H9 (cell line): Measurements from ENCODE around the gene TMEM132D. TPM values are rescaled to one million over a fixed set of nuclear protein-coding genes. Genes with fewer than 3 reads are reported as not detected.

Experiments used
- DNase-seq: peaks from one replicate; pipeline ENCODE4 v3.0.0-alpha.2; 2017
- H2AFZ ChIP-seq: one replicate; pipeline ENCODE4 v1.6.1; 2013; ENCODE audit warnings: mild to moderate bottlenecking, low read length, control low read depth, moderate library complexity
- H2AK5ac ChIP-seq: 2 replicates; pipeline ENCODE4 v1.6.1; 2013; ENCODE audit warnings: low read length, control low read depth, mixed read lengths; ENCODE audit not compliant: insufficient read length
- H2BK120ac ChIP-seq: one replicate; pipeline ENCODE4 v1.6.1; 2013; ENCODE audit warnings: low read depth, mild to moderate bottlenecking, low read length, control low read depth, inconsistent platforms; ENCODE audit not compliant: poor library complexity, severe bottlenecking
- H2BK12ac ChIP-seq: 2 replicates; pipeline ENCODE4 v1.6.1; 2013; ENCODE audit warnings: low read length, control low read depth, mixed read lengths, low read depth; ENCODE audit not compliant: insufficient read length
- H2BK15ac ChIP-seq: 2 replicates; pipeline ENCODE4 v1.6.1; 2013; ENCODE audit warnings: low read depth, low read length, control low read depth
- H2BK20ac ChIP-seq: one replicate; pipeline ENCODE4 v1.6.1; 2013; ENCODE audit warnings: low read depth, mild to moderate bottlenecking, low read length, control low read depth, inconsistent platforms; ENCODE audit not compliant: poor library complexity, severe bottlenecking
- H2BK5ac ChIP-seq: 2 replicates; pipeline ENCODE4 v1.6.1; 2013; ENCODE audit warnings: low read length, control low read depth, mixed read lengths; ENCODE audit not compliant: insufficient read length
- H3K14ac ChIP-seq: 2 replicates; pipeline ENCODE4 v1.6.1; 2013; ENCODE audit warnings: low read length, control low read depth; ENCODE audit not compliant: insufficient read depth
- H3K18ac ChIP-seq: 2 replicates; pipeline ENCODE4 v1.6.1; 2013; ENCODE audit warnings: low read depth, mild to moderate bottlenecking, mixed read lengths, low read length, control low read depth; ENCODE audit not compliant: insufficient read length
- H3K23ac ChIP-seq: 2 replicates; pipeline ENCODE4 v1.6.1; 2013; ENCODE audit warnings: low read length, control low read depth, mixed read lengths, low read depth; ENCODE audit not compliant: insufficient read length
- H3K23me2 ChIP-seq: 2 replicates; pipeline ENCODE4 v1.6.1; 2013; ENCODE audit warnings: low read depth, mild to moderate bottlenecking, mixed read lengths, low read length, control low read depth; ENCODE audit not compliant: insufficient read length, poor library complexity, severe bottlenecking
- H3K27ac ChIP-seq: 2 replicates; pipeline ENCODE4 v1.5.1; 2013; ENCODE audit warnings: low read length, control low read depth, mixed read lengths, low read depth; ENCODE audit not compliant: insufficient read length
- H3K27me3 ChIP-seq: 2 replicates; pipeline ENCODE4 v1.6.1; 2013; ENCODE audit warnings: low read length, control low read depth, inconsistent platforms; ENCODE audit not compliant: insufficient read depth
- H3K4ac ChIP-seq: 2 replicates; pipeline ENCODE4 v1.6.1; 2013; ENCODE audit warnings: low read depth, mild to moderate bottlenecking, control low read depth, inconsistent platforms, low read length, moderate library complexity
- H3K4me1 ChIP-seq: 2 replicates; pipeline ENCODE4 v1.6.1; 2013; ENCODE audit warnings: low read length, control low read depth, inconsistent platforms; ENCODE audit not compliant: insufficient read depth
- H3K4me2 ChIP-seq: 2 replicates; pipeline ENCODE4 v1.6.1; 2013; ENCODE audit warnings: low read length, control low read depth, mixed read lengths; ENCODE audit not compliant: insufficient read length, insufficient read depth
- H3K56ac ChIP-seq: 2 replicates; pipeline ENCODE4 v1.6.1; 2013; ENCODE audit warnings: low read depth, mild to moderate bottlenecking, mixed read lengths, low read length, control low read depth; ENCODE audit not compliant: insufficient read length
- H3K79me1 ChIP-seq: 2 replicates; pipeline ENCODE4 v1.6.1; 2013; ENCODE audit warnings: low read depth, mild to moderate bottlenecking, moderate library complexity, low read length, control low read depth, inconsistent platforms; ENCODE audit not compliant: insufficient read depth, poor library complexity, severe bottlenecking
- H3K79me2 ChIP-seq: 2 replicates; pipeline ENCODE4 v1.6.1; 2013; ENCODE audit warnings: low read length, control low read depth, inconsistent platforms; ENCODE audit not compliant: insufficient read depth
- H3K9ac ChIP-seq: 2 replicates; pipeline ENCODE4 v1.6.1; 2013; ENCODE audit warnings: low read length, control low read depth, mixed read lengths; ENCODE audit not compliant: insufficient read length; ENCODE audit errors: extremely low read depth
- H3K9me3 ChIP-seq: one replicate; pipeline ENCODE4 v1.6.1; 2013; ENCODE audit warnings: low read depth, low read length, inconsistent platforms; ENCODE audit not compliant: control insufficient read depth
- H3T11ph ChIP-seq: one replicate; pipeline ENCODE4 v1.6.1; 2013; ENCODE audit warnings: mild to moderate bottlenecking, low read length, control low read depth, inconsistent platforms
- H4K20me1 ChIP-seq: one replicate; pipeline ENCODE4 v1.6.1; 2013; ENCODE audit not compliant: control insufficient read depth, insufficient read length, insufficient read depth
- H4K5ac ChIP-seq: 2 replicates; pipeline ENCODE4 v1.6.1; 2013; ENCODE audit warnings: low read depth, mild to moderate bottlenecking, mixed read lengths, low read length, control low read depth; ENCODE audit not compliant: insufficient read length
- H4K8ac ChIP-seq: replicated peaks from 2 replicates; pipeline ENCODE4 v1.6.1; 2013; ENCODE audit warnings: low read length, control low read depth, mixed read lengths, low read depth; ENCODE audit not compliant: insufficient read length
- H4K91ac ChIP-seq: 2 replicates; pipeline ENCODE4 v1.6.1; 2013; ENCODE audit warnings: low read depth, mild to moderate bottlenecking, moderate library complexity, mixed read lengths, low read length, control low read depth; ENCODE audit not compliant: insufficient read length
- H3K27ac Mint-ChIP-seq, 3 experiments: 2 replicates in 2 of 3; 3 replicates in 1 of 3; pipeline ENCODE4 v1.8.0; 2020 to 2021; ENCODE audit warnings: mixed read lengths in 3 of 3, mild to moderate bottlenecking in 1 of 3, moderate library complexity in 1 of 3
- H3K27me3 Mint-ChIP-seq: 2 replicates; pipeline ENCODE4 v1.8.0; 2021; ENCODE audit warnings: low read depth, mild to moderate bottlenecking, moderate library complexity, mixed read lengths
- H3K36me3 Mint-ChIP-seq, 3 experiments: 2 replicates in 2 of 3; 3 replicates in 1 of 3; pipeline ENCODE4 v1.8.0; 2020 to 2021; ENCODE audit warnings: low read depth in 3 of 3, mixed read lengths in 3 of 3; ENCODE audit not compliant: insufficient read depth in 1 of 3
- H3K4me1 Mint-ChIP-seq, 2 experiments: 2 replicates each; pipeline ENCODE4 v1.8.0; 2020; ENCODE audit warnings: mixed read lengths in 2 of 2
- H3K4me3 Mint-ChIP-seq, 2 experiments: 2 replicates in 1 of 2; 3 replicates in 1 of 2; pipeline ENCODE4 v1.8.0; 2020 to 2021; ENCODE audit warnings: mild to moderate bottlenecking in 2 of 2, mixed read lengths in 2 of 2, moderate library complexity in 1 of 2
- H3K9me3 Mint-ChIP-seq, 2 experiments: 2 replicates in 1 of 2; 3 replicates in 1 of 2; pipeline ENCODE4 v1.8.0; 2020; ENCODE audit warnings: mild to moderate bottlenecking in 2 of 2, mixed read lengths in 2 of 2, moderate library complexity in 1 of 2
- WGBS: extraction: QIAGEN DNeasy Blood & Tissue Kit; methylation state at CpG from one replicate; pipeline ENCODE4 v1.1.7; 2013; ENCODE audit warnings: missing lambda C conversion rate, low lambda C conversion rate, mixed read lengths; ENCODE audit not compliant: insufficient read length; ENCODE audit errors: extremely low coverage; 5-methylcytosine and 5-hydroxymethylcytosine counted together
- total RNA-seq: library from RNA; stranded (reverse); gene quantifications from 2 replicates; pipeline ENCODE4 v1.2.1, GENCODE V29; 2021
- TF ChIP-seq, protein P1 (sequence below): fragments of 200-600 bp; sonication (generic); conservative IDR thresholded peaks from 3 replicates; pipeline ENCODE4 v1.8.0; 2021; ENCODE audit warnings: antibody characterized with exemption, mild to moderate bottlenecking

Gene TMEM132D
- total RNA-seq, 1 experiment from 2014 or later = 6.1 TPM

DNA sequence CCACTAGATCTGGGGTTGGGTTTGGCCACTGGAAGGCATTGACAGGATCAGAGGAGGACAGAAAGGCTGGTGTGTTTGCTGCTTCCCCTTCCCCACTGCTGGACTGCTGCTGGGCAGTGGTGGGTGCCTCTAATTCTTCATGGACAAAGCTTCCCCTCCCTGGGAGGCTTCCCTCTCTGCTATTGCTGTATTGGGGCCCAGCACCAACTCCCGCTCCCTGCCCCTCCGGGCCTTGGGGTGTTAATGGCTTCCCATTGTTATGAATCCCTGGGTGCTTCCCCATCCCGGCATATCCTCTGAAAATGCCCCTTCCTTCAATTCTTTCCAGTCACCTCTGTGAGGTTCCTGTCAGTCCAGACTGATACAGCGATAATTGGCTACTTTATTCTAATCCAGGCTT, 740.4 kb downstream of the TMEM132D start:
- no peaks in the 10 kb centered on the region for H3K23me2 ChIP-seq
- H3K9me3 ChIP-seq = no peaks in the 10 kb centered on the region
- no peak overlapping the region for H3K23ac ChIP-seq
- H3K4me3 Mint-ChIP-seq = no peak overlapping the region; a peak in 1 of 5 replicates
- DNase-seq = peak; percentile 43
- H2BK20ac ChIP-seq = no peak overlapping the region
- H3K4me1 Mint-ChIP-seq = peaks cover 14 to 15% of the 10 kb centered on the region in 2 experiments
- H3K56ac ChIP-seq = no peak overlapping the region
- H4K8ac ChIP-seq = no peak overlapping the region
- H3K27ac ChIP-seq = no peak overlapping the region
- H2BK12ac ChIP-seq = no peak overlapping the region
- H2BK5ac ChIP-seq = no peak overlapping the region
- WGBS = no CpG with 5 or more reads among the region's 4 CpGs
- no peaks in the 10 kb centered on the region for H4K20me1 ChIP-seq
- no peak overlapping the region for H2BK15ac ChIP-seq
- no peak overlapping the region for H4K5ac ChIP-seq
- H3K27me3 ChIP-seq = no peaks in the 10 kb centered on the region
- H3K4ac ChIP-seq = no peak overlapping the region
- H3K4me1 ChIP-seq = peaks cover 4% of the 10 kb centered on the region; the same call in 1 of the 2 replicates
- no peak overlapping the region for H2AFZ ChIP-seq
- no peaks in the 10 kb centered on the region for H3K79me1 ChIP-seq
- H3K9ac ChIP-seq = no peak overlapping the region
- no peak overlapping the region for H2BK120ac ChIP-seq
- H3K14ac ChIP-seq = no peak overlapping the region; the same call in 1 of the 2 replicates
- no peak overlapping the region for H3T11ph ChIP-seq
- peaks cover 12 to 22% of the 10 kb centered on the region in 2 experiments for H3K9me3 Mint-ChIP-seq
- H3K18ac ChIP-seq = no peak overlapping the region
- H3K27ac Mint-ChIP-seq = peak overlapping the region; percentile 41 to 96 (median 69); a peak in 6 of 7 replicates
- H3K36me3 Mint-ChIP-seq = peaks cover 0 to 24% (median 23%) of the 10 kb centered on the region in 3 experiments; a peak in 5 of 7 replicates
- no peak overlapping the region for H2AK5ac ChIP-seq
- H3K79me2 ChIP-seq = no peaks in the 10 kb centered on the region
- no peak overlapping the region for H4K91ac ChIP-seq
- peaks cover 2% of the 10 kb centered on the region; the same call in 1 of the 2 replicates for H3K27me3 Mint-ChIP-seq
- TF ChIP-seq, protein P1, sequence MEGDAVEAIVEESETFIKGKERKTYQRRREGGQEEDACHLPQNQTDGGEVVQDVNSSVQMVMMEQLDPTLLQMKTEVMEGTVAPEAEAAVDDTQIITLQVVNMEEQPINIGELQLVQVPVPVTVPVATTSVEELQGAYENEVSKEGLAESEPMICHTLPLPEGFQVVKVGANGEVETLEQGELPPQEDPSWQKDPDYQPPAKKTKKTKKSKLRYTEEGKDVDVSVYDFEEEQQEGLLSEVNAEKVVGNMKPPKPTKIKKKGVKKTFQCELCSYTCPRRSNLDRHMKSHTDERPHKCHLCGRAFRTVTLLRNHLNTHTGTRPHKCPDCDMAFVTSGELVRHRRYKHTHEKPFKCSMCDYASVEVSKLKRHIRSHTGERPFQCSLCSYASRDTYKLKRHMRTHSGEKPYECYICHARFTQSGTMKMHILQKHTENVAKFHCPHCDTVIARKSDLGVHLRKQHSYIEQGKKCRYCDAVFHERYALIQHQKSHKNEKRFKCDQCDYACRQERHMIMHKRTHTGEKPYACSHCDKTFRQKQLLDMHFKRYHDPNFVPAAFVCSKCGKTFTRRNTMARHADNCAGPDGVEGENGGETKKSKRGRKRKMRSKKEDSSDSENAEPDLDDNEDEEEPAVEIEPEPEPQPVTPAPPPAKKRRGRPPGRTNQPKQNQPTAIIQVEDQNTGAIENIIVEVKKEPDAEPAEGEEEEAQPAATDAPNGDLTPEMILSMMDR = no peak
- no peak overlapping the region for H3K4me2 ChIP-seq
